ENCODE results near the gene GALNT17.

GALNT17 gene

DNA sequence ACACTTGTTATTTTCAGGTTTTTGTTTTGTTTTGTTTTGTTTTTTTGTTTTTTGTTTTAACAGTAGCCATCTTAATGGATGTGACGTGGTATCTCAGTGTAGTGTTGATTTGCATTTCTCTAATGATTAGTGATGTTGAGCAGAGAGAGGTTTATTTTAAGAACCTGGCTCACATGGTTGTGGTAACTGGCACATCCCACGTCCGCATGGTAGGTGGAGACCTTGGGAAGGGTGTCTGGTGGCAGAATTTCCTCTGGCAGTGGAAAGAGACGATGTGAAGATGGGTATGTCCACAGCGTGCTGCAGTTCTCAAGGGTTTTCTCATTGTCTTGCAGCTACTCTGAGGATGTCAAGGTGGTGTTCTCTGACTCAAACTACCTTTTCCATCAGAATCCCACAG is 252.2 kb downstream of the GALNT17 start:
- no peak for DNase-seq (ENCODE audit: low read depth, low spot score)
- Histone ChIP-seq H3K9me3 (ENCODE audit: low read depth, low read length) (no peaks in the 10 kb centered on the region), H3K27ac (no peak overlapping the region), H3K9ac (ENCODE audit: insufficient read length) (no peak overlapping the region), H3K4me3 (no peak overlapping the region), H3K36me3 (ENCODE audit: insufficient read depth, low read length) (peaks cover 5% of the 10 kb centered on the region; the same call in 1 of the 2 replicates)
- TF ChIP-seq POLR2AphosphoS5 (IDR thresholded peaks at IDR 0.05; ENCODE audit: borderline replicate concordance, low read depth, low read length) (no peak), FOXP2 (optimal IDR thresholded peaks at IDR 0.05; ENCODE audit: control extremely low read depth, extremely low read length, insufficient read depth) (no peak), EZH2 (IDR thresholded peaks at IDR 0.05) (no peak)

DNA sequence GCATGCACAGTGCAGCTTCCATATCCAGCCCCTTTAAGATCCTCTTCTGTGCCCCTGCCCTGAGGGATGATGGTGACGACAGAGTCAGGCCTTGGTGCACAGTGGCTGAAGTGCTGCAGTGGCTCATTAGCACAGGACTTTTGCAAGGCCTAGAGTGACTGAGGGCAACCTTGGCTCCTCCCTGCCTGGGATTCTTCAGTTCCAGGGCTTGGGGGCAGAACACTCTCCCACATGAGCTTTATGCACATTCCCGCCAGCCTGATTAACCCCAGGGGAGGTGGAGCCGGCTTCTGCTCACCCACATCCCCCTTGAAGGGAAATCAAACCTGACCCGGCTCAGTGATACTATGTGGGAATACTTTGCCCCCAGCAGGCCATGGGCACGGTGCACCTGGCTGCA is 253.4 kb downstream of the GALNT17 start:
- Histone ChIP-seq H3K9ac (ENCODE audit: insufficient read length) (no peak overlapping the region), H3K27ac (no peak overlapping the region), H3K4me3 (no peak overlapping the region), H3K36me3 (ENCODE audit: insufficient read depth, low read length) (peaks cover 11% of the 10 kb centered on the region; the same call in 1 of the 2 replicates), H3K9me3 (ENCODE audit: low read depth, low read length) (no peaks in the 10 kb centered on the region)
- no peak for DNase-seq (ENCODE audit: low read depth, low spot score)
- no peak for TF ChIP-seq EZH2 (IDR thresholded peaks at IDR 0.05)
- TF ChIP-seq FOXP2 (optimal IDR thresholded peaks at IDR 0.05; ENCODE audit: control extremely low read depth, extremely low read length, insufficient read depth), result no peak
- TF ChIP-seq POLR2AphosphoS5 (IDR thresholded peaks at IDR 0.05; ENCODE audit: borderline replicate concordance, low read depth, low read length), result no peak

DNA sequence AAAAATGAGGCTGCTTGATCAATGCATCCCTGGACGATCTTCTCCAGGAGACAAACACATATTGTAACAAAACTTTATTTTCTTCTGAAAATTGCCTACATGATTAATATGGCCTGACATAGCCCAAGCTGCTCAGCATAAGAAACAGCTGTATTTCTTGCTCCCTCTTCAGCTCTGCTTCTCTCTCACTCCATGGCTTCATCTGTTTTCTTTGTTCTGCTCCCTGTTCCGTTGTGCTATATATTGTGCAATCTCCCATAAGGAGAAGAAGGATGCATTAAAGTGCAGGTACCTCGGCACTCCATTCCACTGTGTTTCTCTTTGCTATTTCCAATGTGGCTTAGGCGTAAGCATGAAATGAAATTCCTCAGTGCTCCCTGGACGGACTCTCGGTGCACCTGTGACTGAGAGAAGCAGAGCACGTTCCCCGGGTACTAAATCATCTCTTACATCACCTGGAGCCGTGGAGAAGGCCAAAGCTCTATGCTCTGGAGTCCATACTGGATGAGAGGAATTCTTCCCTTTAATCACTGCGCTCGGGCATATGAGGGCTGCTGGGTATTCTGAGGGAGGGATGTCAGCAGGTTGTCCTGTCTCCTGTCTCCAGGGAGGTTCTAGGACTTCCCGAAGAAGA is 254.3 kb downstream of the GALNT17 start:
- DNase-seq (ENCODE audit: low read depth, low spot score), result no peak
- no peak overlapping the region for H3K4me3 ChIP-seq
- TF ChIP-seq EZH2 (IDR thresholded peaks at IDR 0.05) (no peak), FOXP2 (optimal IDR thresholded peaks at IDR 0.05; ENCODE audit: control extremely low read depth, extremely low read length, insufficient read depth) (no peak), POLR2AphosphoS5 (IDR thresholded peaks at IDR 0.05; ENCODE audit: borderline replicate concordance, low read depth, low read length) (no peak)

DNA sequence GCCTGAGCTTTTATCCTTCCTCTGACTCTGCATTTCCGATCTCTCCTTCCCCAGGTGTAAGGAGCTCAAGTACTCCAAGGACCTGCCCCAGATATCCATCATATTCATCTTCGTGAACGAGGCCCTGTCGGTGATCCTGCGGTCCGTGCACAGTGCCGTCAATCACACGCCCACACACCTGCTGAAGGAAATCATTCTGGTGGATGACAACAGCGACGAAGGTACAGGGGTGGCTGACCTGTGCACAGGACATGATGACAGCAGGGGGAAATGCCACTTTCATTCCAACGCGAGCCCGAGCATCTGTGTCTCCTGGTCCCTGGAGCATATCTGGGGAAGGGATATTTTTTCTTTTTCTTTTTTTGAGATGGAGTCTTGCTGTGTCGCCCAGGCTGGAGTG is 256.2 kb downstream of the GALNT17 start:
- peaks cover 11% of the 10 kb centered on the region; the same call in 1 of the 2 replicates for H3K36me3 ChIP-seq (ENCODE audit: insufficient read depth, low read length)
- DNase-seq (ENCODE audit: low read depth, low spot score), result no peak
- no peak overlapping the region for H3K27ac ChIP-seq
- H3K9ac ChIP-seq (ENCODE audit: insufficient read length), result no peak overlapping the region
- TF ChIP-seq POLR2AphosphoS5 (IDR thresholded peaks at IDR 0.05; ENCODE audit: borderline replicate concordance, low read depth, low read length), result no peak
- no peaks in the 10 kb centered on the region for H3K9me3 ChIP-seq (ENCODE audit: low read depth, low read length)
- no peak overlapping the region for H3K4me3 ChIP-seq

More for the DNA sequence above, 254.3 kb downstream of the GALNT17 start:
- H3K27ac ChIP-seq, result no peak overlapping the region
- H3K9ac ChIP-seq (ENCODE audit: insufficient read length), result no peak overlapping the region
- peaks cover 11% of the 10 kb centered on the region; the same call in 1 of the 2 replicates for H3K36me3 ChIP-seq (ENCODE audit: insufficient read depth, low read length)
- H3K9me3 ChIP-seq (ENCODE audit: low read depth, low read length), result no peaks in the 10 kb centered on the region

DNA sequence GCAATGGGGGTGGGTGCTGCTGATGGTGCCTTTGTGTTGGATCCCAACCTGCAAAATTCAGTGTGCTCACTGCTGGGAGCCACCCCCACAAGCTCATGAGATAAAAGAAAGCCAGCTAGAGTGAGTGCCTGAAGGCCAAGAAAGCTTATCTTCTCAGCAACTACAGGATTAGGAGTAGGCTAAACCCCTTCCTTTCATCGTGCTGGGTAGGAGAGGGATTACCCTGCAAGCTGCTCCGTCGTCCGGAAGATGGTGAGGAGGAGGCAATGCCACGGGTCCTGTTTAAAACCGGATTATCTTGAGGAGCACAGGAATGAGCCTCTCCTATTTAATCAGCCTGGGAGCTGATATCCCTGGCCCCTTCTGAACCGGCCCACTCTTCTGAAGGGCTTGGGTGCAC is 258.0 kb downstream of the GALNT17 start:
- no peaks in the 10 kb centered on the region for H3K9me3 ChIP-seq (ENCODE audit: low read depth, low read length)
- no peak overlapping the region for H3K4me3 ChIP-seq
- TF ChIP-seq EZH2 (IDR thresholded peaks at IDR 0.05), result no peak
- no peak for TF ChIP-seq POLR2AphosphoS5 (IDR thresholded peaks at IDR 0.05; ENCODE audit: borderline replicate concordance, low read depth, low read length)
- TF ChIP-seq FOXP2 (optimal IDR thresholded peaks at IDR 0.05; ENCODE audit: control extremely low read depth, extremely low read length, insufficient read depth), result no peak
- H3K9ac ChIP-seq (ENCODE audit: insufficient read length), result no peak overlapping the region
- no peak overlapping the region for H3K27ac ChIP-seq
- peaks cover 23% of the 10 kb centered on the region; the same call in 1 of the 2 replicates for H3K36me3 ChIP-seq (ENCODE audit: insufficient read depth, low read length)
- DNase-seq (ENCODE audit: low read depth, low spot score), result no peak

DNA sequence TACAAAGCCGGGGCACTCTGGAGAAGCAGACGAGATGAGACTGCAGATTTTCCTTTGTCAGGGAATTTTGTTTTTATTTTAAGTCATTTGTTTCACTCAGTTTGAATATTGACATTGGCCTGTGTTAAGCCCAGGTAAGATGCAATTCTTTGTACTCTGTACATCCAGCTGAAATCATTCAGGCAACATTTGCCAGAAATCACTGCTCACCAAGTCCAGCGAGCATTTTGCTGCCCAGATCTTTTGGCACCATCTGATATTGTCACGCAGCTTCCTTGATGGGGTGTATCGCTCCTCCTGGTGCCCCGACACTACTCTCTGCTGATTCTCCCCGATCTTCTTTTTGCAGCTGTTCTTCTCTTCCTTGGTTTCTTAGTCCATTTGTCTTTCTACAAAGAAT is 261.7 kb downstream of the GALNT17 start:
- no peak for TF ChIP-seq FOXP2 (optimal IDR thresholded peaks at IDR 0.05; ENCODE audit: control extremely low read depth, extremely low read length, insufficient read depth)
- peaks cover 3% of the 10 kb centered on the region; the same call in 1 of the 2 replicates for H3K9me3 ChIP-seq (ENCODE audit: low read depth, low read length)
- no peak overlapping the region for H3K9ac ChIP-seq (ENCODE audit: insufficient read length)
- DNase-seq (ENCODE audit: low read depth, low spot score), result no peak
- H3K27ac ChIP-seq, result no peak overlapping the region
- H3K4me3 ChIP-seq, result no peak overlapping the region
- H3K36me3 ChIP-seq (ENCODE audit: insufficient read depth, low read length), result peaks cover 26% of the 10 kb centered on the region; the same call in 1 of the 2 replicates

DNA sequence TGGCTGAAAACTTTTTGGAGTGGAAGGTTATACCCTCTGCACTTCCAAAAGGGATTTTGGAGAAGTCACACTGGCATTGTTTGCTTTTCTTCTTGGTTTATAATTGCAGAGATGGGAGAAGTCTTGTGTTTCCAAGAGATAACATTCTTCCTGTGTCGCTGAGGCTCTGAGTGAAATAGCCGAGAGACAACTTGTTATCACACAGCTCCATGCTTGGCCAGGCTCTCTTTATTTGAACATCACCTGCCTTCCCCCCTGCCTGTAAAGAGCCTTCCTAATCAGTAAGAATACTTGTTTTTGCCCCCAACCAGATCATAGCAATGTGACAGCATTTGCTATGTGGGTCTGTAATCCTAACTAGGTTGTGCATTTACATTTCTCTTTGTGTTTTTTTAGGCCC is 270.7 kb downstream of the GALNT17 start:
- H3K9me3 ChIP-seq (ENCODE audit: low read depth, low read length), result no peaks in the 10 kb centered on the region
- no peak overlapping the region for H3K9ac ChIP-seq (ENCODE audit: insufficient read length)
- DNase-seq (ENCODE audit: low read depth, low spot score), result no peak
- H3K4me3 ChIP-seq, result no peak overlapping the region
- H3K27ac ChIP-seq, result no peak overlapping the region
- H3K36me3 ChIP-seq (ENCODE audit: insufficient read depth, low read length), result peaks cover 25% of the 10 kb centered on the region; the same call in 1 of the 2 replicates
- TF ChIP-seq EZH2 (IDR thresholded peaks at IDR 0.05), result no peak
- no peak for TF ChIP-seq FOXP2 (optimal IDR thresholded peaks at IDR 0.05; ENCODE audit: control extremely low read depth, extremely low read length, insufficient read depth)
- no peak for TF ChIP-seq POLR2AphosphoS5 (IDR thresholded peaks at IDR 0.05; ENCODE audit: borderline replicate concordance, low read depth, low read length)

DNA sequence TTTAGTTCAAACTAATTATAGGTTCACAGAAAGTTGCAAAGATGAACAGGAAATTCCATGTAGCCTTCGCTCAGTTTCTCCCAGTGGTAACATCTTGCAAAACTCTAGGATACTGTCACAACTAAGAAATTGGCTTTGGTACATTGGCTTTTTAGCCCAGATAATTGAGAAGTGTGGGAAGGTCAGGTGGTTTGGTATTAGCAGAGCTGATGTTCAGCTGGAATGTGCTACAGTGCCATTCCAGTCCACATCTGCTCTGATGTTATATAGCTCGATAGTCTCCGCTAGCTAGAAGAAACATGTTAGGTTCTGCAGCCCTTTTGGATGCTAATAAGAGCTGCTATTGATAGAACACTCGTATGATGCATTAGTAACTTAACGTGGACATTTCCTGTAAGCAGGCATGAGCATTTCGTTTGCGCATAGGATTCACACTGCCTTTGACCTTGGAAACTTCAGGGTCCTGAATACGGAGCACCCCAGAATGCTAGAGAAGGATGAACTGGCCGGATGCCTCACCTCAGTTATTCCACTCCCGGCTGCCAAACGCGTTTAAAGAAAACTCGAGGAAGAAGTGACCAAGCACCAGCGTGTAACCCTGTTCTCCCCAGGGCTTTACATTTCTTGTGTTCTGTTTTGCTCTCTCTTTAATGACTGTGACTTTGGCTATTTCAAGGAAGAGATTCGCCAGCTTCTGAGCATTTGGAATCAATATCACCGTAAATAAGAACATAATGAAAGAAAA is 271.4 kb downstream of the GALNT17 start:
- DNase-seq (ENCODE audit: low read depth, low spot score), result no peak
- H3K9ac ChIP-seq (ENCODE audit: insufficient read length), result no peak overlapping the region
- H3K27ac ChIP-seq, result no peak overlapping the region
- H3K36me3 ChIP-seq (ENCODE audit: insufficient read depth, low read length), result peaks cover 25% of the 10 kb centered on the region; the same call in 1 of the 2 replicates
- TF ChIP-seq POLR2AphosphoS5 (IDR thresholded peaks at IDR 0.05; ENCODE audit: borderline replicate concordance, low read depth, low read length) (no peak), EZH2 (IDR thresholded peaks at IDR 0.05) (no peak), FOXP2 (optimal IDR thresholded peaks at IDR 0.05; ENCODE audit: control extremely low read depth, extremely low read length, insufficient read depth) (no peak)
- H3K9me3 ChIP-seq (ENCODE audit: low read depth, low read length), result no peaks in the 10 kb centered on the region
- no peak overlapping the region for H3K4me3 ChIP-seq
